Measurements from ENCODE around the gene SNX20.

The SNX20 gene

DNA sequence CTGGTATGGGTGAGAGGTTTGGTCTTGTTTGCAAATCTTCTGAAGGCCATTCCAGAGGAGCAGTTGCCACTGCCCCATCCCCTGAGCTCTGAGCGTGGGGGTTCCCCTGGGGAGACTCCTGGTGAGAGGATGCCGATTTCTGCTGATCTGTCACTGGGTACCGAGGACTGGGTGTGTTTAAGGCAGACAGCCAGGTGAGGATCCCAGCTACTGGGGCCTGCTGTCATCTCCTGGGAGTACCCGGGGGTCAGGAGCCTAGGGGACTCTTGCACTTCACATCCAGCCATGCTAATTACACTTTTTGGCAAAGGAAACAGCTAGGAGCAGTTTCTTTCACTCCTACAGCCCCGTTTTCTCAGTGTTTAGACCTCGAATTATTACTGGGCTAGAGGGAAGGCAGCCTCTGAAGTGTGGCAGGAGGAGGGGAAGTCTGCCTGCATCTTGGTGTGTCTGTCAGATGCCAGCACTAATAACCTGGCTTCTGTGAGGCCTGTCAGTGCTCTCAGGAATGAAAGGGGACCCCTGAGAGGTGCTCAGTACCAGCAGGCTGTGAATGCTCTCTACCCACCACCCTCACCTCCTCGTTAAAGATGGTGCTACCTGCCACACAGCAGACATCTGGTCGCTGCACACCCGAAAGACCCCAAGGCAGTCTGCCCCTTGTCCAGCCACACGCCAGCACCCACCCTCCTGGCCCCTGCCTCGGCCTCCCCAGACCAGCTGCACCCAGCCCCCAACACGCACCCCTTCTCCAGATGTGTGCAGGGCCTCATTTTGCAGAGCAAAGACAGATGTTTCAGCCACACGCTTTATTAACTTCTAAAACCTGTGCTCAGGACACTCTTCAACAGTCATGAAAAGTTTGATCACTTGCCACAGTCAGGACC, 43.2 kb downstream of the SNX20 start:
- Histone ChIP-seq H3K4me1 (ENCODE audit: insufficient read depth, low read length) (no peaks in the 10 kb centered on the region), H3K36me3 (ENCODE audit: insufficient read depth, low read length) (no peaks in the 10 kb centered on the region), H3K9ac (ENCODE audit: low read depth, low read length) (no peak overlapping the region), H3K27ac (ENCODE audit: low read depth, low read length) (no peak overlapping the region), H3K27me3 (ENCODE audit: insufficient read depth, low read length) (no peaks in the 10 kb centered on the region), H3K4me3 (ENCODE audit: low read length) (no peak overlapping the region), H3K9me3 (ENCODE audit: insufficient read depth, low read depth, low read length) (no peaks in the 10 kb centered on the region)
- 90% methylated on average over 13 of the region's 13 CpGs for WGBS

DNA sequence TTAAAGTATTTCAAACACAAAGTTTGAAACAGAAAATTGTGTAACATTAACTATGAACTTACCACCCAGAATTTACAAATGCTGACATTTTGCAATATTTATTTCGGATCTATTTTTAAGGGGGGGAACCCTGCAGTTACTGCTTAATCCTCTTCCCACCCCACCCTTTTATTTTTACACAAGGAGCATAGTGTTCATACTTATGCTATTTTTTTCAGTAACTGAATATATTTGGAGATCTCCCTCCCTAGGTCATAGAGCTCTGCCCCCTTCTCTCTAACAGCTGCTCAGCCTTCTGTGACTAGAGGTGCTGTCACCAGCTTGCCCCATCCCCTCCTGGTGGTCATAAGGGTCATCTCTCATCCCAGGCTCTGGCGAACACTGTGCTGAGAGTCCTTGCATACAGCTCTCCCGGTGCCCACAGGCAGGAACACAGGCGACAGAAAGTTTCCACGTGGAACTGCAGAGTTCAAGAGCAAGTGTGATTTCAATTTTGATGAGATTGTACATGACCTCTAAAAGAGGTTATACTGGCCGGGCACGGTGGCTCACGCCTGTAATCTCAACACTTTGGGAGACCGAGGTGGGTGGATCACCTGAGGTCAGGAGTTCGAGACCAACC, 44.2 kb downstream of the SNX20 start:
- no peak overlapping the region for H3K9ac ChIP-seq (ENCODE audit: low read depth, low read length)
- no peaks in the 10 kb centered on the region for H3K27me3 ChIP-seq (ENCODE audit: insufficient read depth, low read length)
- H3K27ac ChIP-seq (ENCODE audit: low read depth, low read length), result no peak overlapping the region
- no peaks in the 10 kb centered on the region for H3K9me3 ChIP-seq (ENCODE audit: insufficient read depth, low read depth, low read length)
- no peaks in the 10 kb centered on the region for H3K4me1 ChIP-seq (ENCODE audit: insufficient read depth, low read length)
- WGBS, result 93% methylated on average over 10 of the region's 10 CpGs
- H3K4me3 ChIP-seq (ENCODE audit: low read length), result no peak overlapping the region
- no peaks in the 10 kb centered on the region for H3K36me3 ChIP-seq (ENCODE audit: insufficient read depth, low read length)

DNA sequence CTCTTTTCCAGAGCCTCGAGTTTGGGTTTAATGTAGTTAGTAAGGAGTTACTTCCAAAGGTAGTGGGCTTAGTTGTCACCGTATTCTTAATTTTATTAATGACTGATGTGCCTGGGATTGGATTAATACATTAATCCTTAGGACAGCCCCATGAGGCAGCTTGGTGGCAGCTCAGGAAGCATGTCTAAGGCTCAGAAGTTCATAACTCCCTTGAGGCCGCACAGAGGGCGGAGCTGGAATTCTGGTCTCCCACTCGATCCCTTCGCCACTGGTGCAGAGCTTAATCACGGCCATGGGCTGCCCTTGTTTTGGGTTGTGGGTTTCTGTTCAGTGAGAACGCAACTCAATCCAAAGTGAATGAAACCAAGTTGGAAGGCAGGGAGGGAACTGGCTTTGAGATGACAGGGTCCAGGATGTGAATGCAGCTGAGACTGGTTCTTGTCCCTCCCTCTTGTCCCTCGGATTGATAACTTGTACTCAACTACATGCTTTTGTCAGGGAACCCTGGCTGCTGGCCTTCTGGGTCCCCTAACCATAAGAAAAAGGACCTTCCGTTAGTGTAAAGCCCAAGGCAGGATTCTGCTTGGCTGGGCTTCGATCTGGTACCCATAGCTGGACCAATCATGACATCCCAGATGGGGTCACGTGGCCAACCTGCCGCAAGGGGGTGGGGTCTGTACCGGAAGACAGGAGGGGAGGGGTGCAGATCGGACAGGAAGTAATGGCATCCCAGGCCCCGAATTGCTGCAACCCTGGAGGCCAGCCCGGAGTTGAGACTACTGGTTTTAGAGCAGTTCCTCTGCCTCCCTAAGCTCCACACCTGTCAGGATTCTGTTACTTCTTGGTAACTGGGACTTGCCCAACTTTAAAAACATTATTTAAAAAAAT, 45.4 kb downstream of the SNX20 start:
- H3K9me3 ChIP-seq (ENCODE audit: insufficient read depth, low read depth, low read length), result no peaks in the 10 kb centered on the region
- WGBS, result 90% methylated on average over 17 of the region's 17 CpGs
- no peak overlapping the region for H3K9ac ChIP-seq (ENCODE audit: low read depth, low read length)
- H3K36me3 ChIP-seq (ENCODE audit: insufficient read depth, low read length), result no peaks in the 10 kb centered on the region
- H3K4me3 ChIP-seq (ENCODE audit: low read length), result no peak overlapping the region
- H3K4me1 ChIP-seq (ENCODE audit: insufficient read depth, low read length), result no peaks in the 10 kb centered on the region
- H3K27ac ChIP-seq (ENCODE audit: low read depth, low read length), result no peak overlapping the region
- no peaks in the 10 kb centered on the region for H3K27me3 ChIP-seq (ENCODE audit: insufficient read depth, low read length)

DNA sequence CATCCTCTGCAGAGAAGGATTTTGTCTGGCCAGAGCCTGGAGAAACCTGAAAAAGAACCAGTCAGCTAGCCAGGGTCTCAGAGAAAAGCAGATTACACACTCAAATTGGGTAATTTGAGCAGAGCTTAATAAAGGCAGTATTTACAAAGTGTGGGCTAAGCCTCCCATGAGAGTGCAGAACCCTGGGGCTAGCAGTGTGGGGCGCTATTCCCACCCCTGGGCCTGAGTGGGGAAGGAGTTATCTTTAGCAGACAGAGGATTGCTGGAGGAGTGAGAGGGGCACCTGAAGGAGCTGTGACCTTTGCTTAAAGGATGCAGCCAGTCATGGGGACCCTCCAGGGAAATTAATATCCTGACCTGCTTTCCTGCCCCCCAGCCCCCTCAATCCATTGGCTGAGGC, 46.2 kb downstream of the SNX20 start:
- H3K9ac ChIP-seq (ENCODE audit: low read depth, low read length), result no peak overlapping the region
- H3K27ac ChIP-seq (ENCODE audit: low read depth, low read length), result no peak overlapping the region
- no peaks in the 10 kb centered on the region for H3K36me3 ChIP-seq (ENCODE audit: insufficient read depth, low read length)
- H3K4me3 ChIP-seq (ENCODE audit: low read length), result no peak overlapping the region
- no peaks in the 10 kb centered on the region for H3K27me3 ChIP-seq (ENCODE audit: insufficient read depth, low read length)
- H3K4me1 ChIP-seq (ENCODE audit: insufficient read depth, low read length), result no peaks in the 10 kb centered on the region
- H3K9me3 ChIP-seq (ENCODE audit: insufficient read depth, low read depth, low read length), result no peaks in the 10 kb centered on the region
- WGBS, result 89% methylated on average over 1 of the region's 1 CpG

DNA sequence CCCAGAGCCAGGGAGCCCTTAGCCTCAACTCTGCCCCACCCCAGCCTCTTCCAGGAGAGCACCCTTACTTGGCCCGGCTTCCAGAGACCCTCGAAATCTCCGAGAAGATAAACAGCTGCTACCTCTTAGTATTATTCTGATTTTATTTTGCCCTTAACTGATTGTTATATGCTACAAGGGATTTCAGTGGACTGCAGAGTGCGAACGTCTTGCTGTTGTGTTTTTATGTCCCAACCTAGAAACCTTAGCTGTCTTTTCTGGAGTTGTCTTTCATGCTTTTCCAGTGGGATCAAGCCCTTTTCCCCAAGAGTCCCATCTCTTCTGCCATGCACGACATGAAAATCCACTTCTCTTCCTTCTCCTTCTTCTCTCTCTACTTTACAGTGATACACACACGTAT, 47.0 kb downstream of the SNX20 start:
- H3K4me3 ChIP-seq (ENCODE audit: low read length), result no peak overlapping the region
- H3K27ac ChIP-seq (ENCODE audit: low read depth, low read length), result no peak overlapping the region
- no peak overlapping the region for H3K9ac ChIP-seq (ENCODE audit: low read depth, low read length)
- 95% methylated on average over 7 of the region's 7 CpGs for WGBS
- no peaks in the 10 kb centered on the region for H3K4me1 ChIP-seq (ENCODE audit: insufficient read depth, low read length)
- H3K36me3 ChIP-seq (ENCODE audit: insufficient read depth, low read length), result no peaks in the 10 kb centered on the region
- no peaks in the 10 kb centered on the region for H3K27me3 ChIP-seq (ENCODE audit: insufficient read depth, low read length)
- no peaks in the 10 kb centered on the region for H3K9me3 ChIP-seq (ENCODE audit: insufficient read depth, low read depth, low read length)

DNA sequence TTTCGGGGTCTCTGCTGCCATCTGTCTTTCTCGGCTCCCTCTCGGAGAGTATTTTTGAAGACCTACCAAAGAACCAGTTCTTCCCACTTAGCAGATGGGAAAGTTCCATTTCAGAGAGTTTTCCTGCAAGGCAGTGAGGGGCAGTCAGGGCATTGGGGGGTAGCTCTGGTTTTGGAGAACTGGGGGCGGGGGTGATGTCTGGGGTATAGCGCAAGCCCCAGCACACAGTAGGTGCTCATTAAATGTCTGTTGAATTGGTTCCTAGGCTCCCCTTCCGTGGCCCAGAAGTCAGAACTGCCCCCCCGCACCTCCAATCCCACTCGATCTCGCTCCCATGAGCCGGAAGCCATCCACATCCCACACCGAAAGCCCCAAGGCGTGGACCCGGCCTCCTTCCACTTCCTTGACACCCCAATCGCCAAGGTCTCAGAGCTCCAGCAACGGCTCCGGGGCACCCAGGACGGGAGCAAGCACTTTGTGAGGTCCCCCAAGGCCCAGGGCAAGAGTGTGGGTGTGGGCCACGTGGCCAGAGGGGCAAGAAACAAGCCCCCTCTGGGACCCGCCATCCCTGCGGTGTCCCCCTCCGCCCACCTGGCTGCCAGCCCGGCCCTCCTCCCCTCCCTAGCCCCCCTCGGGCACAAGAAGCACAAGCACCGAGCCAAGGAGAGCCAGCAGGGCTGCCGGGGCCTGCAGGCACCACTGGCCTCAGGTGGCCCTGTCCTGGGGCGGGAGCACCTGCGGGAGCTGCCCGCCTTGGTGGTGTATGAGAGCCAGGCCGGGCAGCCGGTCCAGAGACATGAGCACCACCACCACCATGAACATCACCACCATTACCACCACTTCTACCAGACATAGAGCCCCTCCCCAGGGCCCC, 47.9 kb downstream of the SNX20 start:
- H3K9ac ChIP-seq (ENCODE audit: low read depth, low read length), result no peak overlapping the region
- 91% methylated on average over 30 of the region's 30 CpGs for WGBS
- H3K27ac ChIP-seq (ENCODE audit: low read depth, low read length), result no peak overlapping the region
- no peaks in the 10 kb centered on the region for H3K36me3 ChIP-seq (ENCODE audit: insufficient read depth, low read length)
- no peak overlapping the region for H3K4me3 ChIP-seq (ENCODE audit: low read length)
- H3K4me1 ChIP-seq (ENCODE audit: insufficient read depth, low read length), result no peaks in the 10 kb centered on the region
- H3K9me3 ChIP-seq (ENCODE audit: insufficient read depth, low read depth, low read length), result no peaks in the 10 kb centered on the region
- H3K27me3 ChIP-seq (ENCODE audit: insufficient read depth, low read length), result no peaks in the 10 kb centered on the region

DNA sequence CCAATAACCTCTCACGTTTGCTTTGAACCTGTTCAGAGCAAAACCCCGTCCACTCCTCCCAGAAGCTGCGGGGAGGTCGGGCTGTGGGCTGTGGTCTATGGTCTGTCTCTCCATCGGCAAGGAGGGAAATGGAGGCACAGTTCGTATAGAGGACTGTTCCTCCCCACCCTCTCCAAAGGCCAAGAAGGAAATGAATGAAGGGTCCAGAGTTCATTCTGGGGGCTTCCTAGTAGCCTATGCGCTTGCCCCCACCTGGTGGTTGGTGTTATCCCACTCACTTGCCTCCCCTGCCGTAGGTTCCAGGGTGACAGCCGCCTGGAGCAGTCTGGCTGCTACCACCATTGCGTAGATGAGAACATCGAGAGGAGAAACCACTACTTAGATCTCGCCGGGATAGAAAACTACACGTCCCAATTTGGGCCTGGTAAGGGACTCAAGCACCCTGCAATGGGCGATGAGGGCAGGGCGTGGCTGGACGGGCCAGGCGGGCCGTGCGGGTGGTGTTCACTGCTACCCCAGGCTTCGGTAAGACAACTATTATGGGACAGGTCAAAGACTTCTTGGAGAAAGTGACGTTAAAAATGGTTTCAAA, 49.0 kb downstream of the SNX20 start:
- Histone ChIP-seq H3K27me3 (ENCODE audit: insufficient read depth, low read length) (no peaks in the 10 kb centered on the region), H3K4me1 (ENCODE audit: insufficient read depth, low read length) (no peaks in the 10 kb centered on the region), H3K9ac (ENCODE audit: low read depth, low read length) (no peak overlapping the region), H3K36me3 (ENCODE audit: insufficient read depth, low read length) (no peaks in the 10 kb centered on the region), H3K4me3 (ENCODE audit: low read length) (no peak overlapping the region), H3K9me3 (ENCODE audit: insufficient read depth, low read depth, low read length) (no peaks in the 10 kb centered on the region), H3K27ac (ENCODE audit: low read depth, low read length) (no peak overlapping the region)
- WGBS, result 96% methylated on average over 22 of the region's 22 CpGs

DNA sequence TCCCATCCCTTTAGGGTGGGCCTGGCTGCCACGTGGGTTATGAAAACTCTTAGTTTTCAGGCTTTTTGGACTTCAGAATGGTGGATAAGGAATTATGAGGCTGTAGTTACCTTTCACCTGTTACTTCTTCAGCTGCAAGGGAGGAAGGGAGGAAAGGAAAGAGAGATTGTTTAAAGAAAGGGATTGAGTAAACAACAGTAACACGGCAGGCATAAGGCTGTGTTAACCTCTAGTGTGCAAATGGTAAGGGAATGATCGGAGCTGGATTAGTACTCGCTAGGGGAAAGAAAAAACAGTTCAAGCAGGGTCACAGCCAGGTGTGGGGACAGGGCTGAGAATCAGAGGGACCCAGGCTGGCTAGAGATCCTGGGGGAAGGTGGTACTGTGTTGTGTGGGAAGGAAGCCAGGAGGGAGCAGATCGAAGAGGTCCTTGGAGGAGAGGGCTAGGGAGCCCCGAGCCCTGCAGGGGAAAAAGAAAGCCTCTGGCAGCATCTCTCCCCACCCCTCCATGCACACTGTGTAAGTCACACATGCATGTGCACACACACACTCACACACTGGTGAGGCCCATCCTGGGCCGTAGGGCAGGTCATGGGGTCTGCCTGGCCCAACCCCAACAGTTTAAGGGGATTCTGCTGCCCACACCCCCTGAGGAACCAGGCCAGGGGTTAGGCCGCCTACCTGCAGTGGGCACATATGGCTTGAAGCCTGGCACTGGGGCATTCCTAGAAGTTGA, 49.7 kb downstream of the SNX20 start:
- Histone ChIP-seq H3K9me3 (ENCODE audit: insufficient read depth, low read depth, low read length) (no peaks in the 10 kb centered on the region), H3K9ac (ENCODE audit: low read depth, low read length) (no peak overlapping the region), H3K27me3 (ENCODE audit: insufficient read depth, low read length) (no peaks in the 10 kb centered on the region), H3K4me1 (ENCODE audit: insufficient read depth, low read length) (no peaks in the 10 kb centered on the region), H3K27ac (ENCODE audit: low read depth, low read length) (no peak overlapping the region), H3K4me3 (ENCODE audit: low read length) (no peak overlapping the region), H3K36me3 (ENCODE audit: insufficient read depth, low read length) (no peaks in the 10 kb centered on the region)
- 92% methylated on average over 8 of the region's 8 CpGs for WGBS

DNA sequence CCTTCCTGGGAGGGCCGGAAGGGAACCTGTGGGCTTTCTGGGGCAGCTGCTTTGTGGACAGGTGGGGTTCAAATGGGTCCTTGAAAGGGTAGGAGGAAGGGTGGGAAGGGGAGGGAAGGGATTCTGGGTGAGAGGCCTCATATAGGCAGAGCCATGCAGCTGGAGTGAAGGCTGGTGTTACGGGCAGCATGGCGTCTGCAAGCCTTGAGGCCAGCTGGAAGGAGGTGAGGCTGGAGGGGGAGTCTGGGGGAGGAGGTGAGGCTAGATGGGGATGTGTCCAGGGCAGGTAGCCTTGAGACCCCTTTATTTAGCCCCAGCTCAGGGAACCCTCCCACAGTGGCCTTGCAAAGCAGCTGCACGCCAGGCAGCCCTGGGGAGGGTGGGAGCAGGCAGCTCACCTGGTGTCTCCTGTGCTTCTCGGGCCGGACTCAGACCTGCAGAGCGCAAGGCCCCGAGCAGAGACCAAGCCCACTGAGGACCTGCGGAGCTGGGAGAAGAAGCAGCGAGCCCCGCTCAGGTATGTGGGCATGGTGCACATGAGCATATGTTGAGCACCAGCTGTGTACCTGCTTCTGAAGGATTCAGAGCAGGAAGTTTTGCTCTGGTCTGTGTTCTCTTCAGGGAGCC, 50.6 kb downstream of the SNX20 start:
- Histone ChIP-seq H3K9ac (ENCODE audit: low read depth, low read length) (no peak overlapping the region), H3K4me1 (ENCODE audit: insufficient read depth, low read length) (no peaks in the 10 kb centered on the region), H3K36me3 (ENCODE audit: insufficient read depth, low read length) (no peaks in the 10 kb centered on the region), H3K27ac (ENCODE audit: low read depth, low read length) (no peak overlapping the region), H3K4me3 (ENCODE audit: low read length) (no peak overlapping the region), H3K27me3 (ENCODE audit: insufficient read depth, low read length) (no peaks in the 10 kb centered on the region), H3K9me3 (ENCODE audit: insufficient read depth, low read depth, low read length) (no peaks in the 10 kb centered on the region)
- 94% methylated on average over 11 of the region's 11 CpGs for WGBS
